Stimulated activated CD4-positive, alpha-beta T cell treated with anti-CD3 and anti-CD28 coated beads, Interleukin-15, amount 100 ng/mL, for 48 hours (primary cell): ENCODE measurements around the gene CX3CL1.
"Not testable (repeated sequence)": the region's sequence is repeated elsewhere in the genome, so short reads cannot be mapped to it uniquely, and the experiment has no call there.

Experiments
- DNase-seq, 2 donors: peaks; one replicate each; pipeline ENCODE4 v3.0.0-alpha.2; 2020; ENCODE audit warnings: low read depth in 2 of 2

CX3CL1 gene

DNA sequence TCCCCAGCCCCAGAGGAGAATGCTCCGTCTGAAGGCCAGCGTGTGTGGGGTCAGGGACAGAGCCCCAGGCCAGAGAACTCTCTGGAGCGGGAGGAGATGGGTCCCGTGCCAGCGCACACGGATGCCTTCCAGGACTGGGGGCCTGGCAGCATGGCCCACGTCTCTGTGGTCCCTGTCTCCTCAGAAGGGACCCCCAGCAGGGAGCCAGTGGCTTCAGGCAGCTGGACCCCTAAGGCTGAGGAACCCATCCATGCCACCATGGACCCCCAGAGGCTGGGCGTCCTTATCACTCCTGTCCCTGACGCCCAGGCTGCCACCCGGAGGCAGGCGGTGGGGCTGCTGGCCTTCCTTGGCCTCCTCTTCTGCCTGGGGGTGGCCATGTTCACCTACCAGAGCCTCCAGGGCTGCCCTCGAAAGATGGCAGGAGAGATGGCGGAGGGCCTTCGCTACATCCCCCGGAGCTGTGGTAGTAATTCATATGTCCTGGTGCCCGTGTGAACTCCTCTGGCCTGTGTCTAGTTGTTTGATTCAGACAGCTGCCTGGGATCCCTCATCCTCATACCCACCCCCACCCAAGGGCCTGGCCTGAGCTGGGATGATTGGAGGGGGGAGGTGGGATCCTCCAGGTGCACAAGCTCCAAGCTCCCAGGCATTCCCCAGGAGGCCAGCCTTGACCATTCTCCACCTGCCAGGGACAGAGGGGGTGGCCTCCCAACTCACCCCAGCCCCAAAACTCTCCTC, 10.4 kb downstream of the CX3CL1 start:
- no peak for DNase-seq

DNA sequence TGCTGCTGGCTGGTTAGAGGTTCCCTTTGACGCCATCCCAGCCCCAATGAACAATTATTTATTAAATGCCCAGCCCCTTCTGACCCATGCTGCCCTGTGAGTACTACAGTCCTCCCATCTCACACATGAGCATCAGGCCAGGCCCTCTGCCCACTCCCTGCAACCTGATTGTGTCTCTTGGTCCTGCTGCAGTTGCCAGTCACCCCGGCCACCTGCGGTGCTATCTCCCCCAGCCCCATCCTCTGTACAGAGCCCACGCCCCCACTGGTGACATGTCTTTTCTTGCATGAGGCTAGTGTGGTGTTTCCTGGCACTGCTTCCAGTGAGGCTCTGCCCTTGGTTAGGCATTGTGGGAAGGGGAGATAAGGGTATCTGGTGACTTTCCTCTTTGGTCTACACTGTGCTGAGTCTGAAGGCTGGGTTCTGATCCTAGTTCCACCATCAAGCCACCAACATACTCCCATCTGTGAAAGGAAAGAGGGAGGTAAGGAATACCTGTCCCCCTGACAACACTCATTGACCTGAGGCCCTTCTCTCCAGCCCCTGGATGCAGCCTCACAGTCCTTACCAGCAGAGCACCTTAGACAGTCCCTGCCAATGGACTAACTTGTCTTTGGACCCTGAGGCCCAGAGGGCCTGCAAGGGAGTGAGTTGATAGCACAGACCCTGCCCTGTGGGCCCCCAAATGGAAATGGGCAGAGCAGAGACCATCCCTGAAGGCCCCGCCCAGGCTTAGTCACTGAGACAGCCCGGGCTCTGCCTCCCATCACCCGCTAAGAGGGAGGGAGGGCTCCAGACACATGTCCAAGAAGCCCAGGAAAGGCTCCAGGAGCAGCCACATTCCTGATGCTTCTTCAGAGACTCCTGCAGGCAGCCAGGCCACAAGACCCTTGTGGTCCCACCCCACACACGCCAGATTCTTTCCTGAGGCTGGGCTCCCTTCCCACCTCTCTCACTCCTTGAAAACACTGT, 11.3 kb downstream of the CX3CL1 start:
- no peak for DNase-seq

DNA sequence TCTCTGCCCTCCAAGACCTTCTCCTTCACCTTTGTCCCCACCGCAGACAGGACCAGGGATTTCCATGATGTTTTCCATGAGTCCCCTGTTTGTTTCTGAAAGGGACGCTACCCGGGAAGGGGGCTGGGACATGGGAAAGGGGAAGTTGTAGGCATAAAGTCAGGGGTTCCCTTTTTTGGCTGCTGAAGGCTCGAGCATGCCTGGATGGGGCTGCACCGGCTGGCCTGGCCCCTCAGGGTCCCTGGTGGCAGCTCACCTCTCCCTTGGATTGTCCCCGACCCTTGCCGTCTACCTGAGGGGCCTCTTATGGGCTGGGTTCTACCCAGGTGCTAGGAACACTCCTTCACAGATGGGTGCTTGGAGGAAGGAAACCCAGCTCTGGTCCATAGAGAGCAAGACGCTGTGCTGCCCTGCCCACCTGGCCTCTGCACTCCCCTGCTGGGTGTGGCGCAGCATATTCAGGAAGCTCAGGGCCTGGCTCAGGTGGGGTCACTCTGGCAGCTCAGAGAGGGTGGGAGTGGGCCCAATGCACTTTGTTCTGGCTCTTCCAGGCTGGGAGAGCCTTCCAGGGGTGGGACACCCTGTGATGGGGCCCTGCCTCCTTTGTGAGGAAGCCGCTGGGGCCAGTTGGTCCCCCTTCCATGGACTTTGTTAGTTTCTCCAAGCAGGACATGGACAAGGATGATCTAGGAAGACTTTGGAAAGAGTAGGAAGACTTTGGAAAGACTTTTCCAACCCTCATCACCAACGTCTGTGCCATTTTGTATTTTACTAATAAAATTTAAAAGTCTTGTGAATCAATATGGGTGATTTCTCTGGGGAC, 12.2 kb downstream of the CX3CL1 start:
- DNase-seq, result no peak

DNA sequence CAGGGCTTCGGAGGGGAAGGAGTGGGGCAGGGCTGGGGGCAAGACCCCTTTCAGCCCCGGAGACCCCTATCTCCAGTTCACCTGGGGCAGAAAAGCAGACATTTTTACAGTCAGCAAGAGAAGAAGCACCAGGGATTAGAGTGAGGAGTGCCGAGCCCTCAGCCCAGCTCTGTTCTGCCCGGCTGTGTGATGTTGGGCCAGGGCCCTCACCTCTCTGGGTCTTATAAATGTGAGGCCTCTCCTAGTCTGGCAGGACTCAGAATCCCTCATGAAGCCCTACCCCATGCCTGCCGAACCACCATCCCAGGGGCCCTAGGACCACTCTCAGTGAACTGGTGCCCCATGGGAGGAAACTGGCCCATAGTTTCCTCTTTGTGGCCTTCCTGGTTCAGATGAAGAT, 12.8 kb downstream of the CX3CL1 start:
- no peak for DNase-seq

DNA sequence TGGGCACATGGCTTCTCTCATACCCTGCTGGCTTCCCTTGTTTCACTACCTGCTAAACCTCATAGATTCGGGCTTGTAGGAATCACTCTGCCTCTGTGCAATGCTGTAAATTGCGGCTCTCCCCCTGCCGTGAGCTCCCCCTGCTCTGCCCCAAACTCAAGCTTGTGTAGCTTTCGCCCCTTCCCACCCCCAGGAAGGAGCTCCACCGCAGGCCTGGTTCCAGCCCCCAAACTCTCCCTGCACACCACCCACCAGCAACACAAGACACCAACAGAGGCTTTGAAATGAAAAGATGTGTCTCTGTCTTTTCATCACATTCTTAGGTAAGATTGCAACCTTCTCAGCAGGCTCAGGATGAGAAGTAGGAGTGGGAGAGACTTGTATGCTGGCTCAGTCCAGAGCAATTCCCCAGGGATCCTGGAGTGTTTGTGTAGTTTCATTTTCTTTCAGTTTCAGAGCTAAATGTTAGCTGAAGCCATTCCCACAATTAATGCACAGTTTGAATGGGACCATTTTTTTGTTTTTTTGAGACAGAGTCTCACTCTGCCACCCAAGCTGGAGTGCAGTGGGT, 14.2 kb downstream of the CX3CL1 start:
- no peak for DNase-seq

DNA sequence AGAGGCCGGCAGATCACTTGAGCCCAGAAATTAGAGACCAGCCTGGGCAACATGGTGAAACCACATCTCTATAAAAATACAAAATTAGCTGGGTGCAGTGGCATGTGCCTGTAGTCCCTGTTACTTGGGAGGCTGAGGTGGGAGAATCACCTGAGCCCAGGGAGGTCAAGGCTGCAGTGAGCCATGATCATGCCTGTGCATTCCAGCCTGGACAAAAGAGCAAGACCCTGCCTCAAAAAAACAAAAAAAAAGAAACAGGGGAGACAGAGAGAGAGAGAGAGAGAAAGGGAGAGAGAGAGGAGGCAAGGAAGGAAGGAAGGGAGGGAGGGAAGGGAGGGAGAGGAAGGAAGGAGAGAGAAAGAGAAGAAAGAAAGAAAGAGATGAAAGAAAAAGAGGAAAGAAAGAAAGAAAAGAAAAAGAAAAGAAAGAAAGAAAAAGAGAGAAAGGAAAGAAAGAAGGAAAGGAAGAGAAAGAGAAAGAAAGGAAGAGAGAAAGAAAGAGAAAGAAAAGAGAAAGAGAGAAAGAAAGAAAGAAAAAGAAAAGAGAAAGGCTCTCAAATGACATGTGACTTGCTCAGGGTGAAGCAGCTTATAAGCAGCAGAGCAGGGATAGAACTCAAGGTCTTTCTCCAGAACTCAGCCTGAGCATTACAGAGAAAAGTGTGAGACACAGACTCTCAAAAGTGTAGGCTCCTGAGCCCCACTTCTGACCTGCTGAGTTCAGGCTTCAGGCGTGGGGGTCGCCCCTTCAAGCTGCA, 15.5 kb downstream of the CX3CL1 start:
- DNase-seq, result no peak

DNA sequence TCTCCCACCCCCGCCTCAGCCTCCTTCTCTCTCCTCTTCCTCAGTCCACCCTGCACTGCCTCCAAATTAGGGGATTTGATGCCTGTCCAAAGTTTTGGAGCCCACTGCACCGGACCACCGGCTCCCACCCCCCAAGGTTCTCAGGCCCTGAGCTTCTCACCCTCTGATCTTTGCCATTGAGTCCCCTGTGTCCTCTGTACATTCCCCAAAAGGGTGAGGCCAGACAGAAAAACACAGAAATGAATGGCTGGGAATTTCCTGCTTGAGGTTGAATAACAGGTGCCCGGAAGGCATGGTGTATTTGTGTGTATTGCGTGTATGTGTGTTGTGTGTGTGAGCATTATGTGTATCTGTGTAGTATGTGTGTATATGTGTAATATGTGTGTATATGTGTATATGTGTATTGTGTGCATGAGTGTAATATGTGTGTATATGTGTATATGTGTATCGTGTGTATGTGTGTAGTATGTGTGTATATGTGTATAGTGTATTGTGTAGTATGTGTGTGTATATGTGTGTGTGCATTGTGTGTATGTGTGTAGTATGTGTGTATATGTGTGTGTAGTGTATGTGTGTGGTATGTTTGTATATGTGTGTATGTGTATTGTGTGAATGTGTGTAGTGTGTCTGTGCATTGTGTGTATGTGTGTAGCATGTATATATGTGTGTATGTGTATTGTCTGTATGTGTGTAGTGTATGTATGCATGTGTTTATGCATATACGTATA, 16.2 kb downstream of the CX3CL1 start:
- no peak for DNase-seq

DNA sequence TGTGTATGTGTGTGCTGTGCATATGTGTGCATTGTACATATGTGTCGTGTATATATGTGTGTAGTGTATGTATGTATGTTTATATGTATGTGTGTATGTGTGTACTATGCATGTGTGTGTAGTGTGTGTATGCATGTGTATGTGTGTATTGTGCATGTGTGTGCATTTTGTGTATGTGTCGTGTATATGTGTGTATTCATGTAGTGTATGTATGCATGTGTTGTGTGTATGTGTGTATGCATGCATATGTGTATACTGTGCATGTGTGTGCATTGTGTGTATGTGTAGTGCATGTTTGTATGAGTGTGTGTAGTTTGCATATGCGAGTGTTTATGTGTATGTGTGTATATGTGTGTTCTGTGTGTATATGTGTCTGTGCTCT, 16.8 kb downstream of the CX3CL1 start:
- DNase-seq, result no peak

DNA sequence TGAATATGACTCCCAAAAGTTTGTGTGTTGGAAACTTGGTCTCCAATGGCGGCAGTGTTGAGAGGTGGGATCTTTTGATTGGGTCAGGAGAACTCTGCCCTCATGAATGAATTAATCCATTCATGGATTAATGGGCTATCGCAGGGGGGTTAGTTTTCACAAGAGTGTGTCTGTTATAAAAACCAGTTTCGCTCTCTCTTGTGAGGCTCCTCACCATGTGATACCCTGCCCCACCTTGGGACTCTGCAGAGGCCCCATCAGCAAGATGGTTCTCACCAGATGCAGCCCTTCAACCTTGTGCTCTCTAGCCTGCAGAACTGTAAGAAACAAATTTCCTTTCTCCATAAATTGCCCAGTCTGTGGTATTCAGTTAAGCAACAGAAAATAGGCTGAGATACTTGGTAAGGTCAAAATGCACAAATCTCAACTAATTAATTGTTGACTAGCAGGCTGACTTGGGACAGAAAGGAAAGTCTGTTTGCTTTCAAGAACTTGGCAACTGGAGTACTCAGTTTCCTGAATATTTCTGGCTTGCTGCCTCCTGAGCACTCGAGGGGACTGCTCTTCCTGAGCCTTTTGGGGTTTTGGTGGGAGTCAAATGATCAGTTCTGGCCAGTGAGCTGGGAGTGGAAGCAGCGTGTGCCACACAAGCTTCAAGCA, 18.5 kb downstream of the CX3CL1 start:
- no peak for DNase-seq

DNA sequence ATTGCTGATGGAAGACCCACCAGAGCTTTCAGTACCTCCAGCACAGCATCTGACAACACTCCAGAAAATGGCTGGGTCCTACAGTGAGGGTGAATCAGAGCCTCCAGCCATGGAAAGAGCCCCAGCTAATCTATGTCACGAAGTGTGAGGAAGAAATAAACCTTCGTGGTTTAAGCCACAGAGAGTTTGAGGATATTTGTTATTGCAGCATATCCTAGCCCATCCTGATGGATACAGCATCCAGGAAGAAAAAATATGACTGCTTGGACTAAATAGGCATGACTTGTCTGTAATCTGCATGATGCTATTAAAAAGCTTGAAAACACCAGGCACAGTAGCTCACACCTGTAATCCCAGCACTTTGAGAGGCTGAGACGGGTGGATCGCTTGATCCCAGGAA, 19.0 kb downstream of the CX3CL1 start:
- DNase-seq, result no peak

DNA sequence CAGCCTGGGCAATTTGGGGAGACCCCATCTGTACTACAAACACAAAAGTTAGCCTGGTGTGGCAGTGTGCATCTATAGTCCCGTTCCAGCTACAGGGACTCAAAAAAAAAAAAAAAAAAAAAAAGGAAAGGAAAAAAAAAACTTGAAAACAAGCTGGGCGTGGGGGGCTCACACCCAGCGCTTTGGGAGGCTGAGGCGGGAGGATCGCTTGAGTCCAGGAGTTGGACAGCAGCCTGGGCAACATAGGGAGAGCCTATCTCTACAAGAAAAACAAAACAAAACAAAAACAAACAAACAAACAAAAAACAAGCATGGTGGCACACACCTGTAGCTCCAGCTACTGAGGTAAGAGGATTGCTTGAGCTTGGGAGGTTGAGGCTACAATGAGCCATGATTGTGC, 19.4 kb downstream of the CX3CL1 start:
- no peak for DNase-seq

DNA sequence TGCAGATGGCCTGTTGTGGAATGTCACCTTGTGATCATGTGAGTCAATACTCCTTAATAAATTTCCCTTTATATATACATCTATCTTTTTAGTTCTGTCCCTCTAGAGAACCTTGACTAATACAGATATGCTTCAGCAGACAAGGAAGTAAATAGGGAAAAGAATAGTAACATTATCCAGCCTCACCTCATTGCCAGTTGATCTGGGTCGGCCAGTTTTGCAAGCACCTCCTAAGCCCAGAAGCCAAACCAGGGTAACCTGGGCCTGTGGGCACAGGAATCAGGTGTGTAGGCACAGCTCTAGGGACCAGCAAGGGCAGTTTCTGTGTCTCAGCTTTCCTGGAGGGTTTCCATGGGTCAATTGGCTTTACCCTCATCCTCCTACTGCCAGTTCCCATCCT, 20.4 kb downstream of the CX3CL1 start:
- DNase-seq, result no peak

DNA sequence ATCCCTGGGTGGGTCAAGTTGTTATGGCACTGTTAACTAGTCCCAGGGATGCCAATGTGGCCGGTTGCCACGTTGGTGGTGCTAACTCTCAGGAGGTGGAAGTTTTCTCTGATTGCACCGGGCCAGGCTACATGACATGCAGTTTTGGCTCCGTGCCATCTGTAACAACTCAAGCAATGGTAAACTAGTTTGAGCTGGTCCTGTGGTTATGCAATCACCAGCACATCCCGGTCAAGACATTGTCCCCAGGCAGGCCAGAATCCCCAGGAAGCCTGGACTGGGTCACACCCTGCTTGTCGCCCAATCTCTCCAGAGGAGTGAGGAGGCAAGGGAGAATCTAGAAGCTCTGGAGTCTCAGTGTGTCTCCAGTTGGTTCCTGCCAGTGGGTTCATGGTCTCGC, 22.2 kb downstream of the CX3CL1 start:
- DNase-seq, result no peak

DNA sequence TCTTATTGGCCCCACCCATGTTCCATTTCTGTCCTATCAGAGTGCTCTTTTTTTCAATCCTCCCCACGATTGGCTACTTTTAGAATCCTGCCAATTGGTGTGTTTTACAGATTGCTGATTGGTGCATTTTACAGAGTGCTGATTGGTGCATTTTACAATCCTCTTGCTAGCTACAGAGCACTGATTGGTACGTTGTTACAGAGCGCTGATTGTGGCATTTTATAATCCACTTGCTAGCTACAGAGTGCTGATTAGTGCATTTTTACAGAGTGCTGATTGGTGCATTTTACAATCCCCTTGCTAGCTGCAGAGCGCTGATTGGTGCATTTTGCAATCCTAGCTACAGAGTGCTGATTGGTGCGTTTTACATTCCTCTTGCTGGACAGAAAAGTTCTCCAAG, 22.7 kb downstream of the CX3CL1 start:
- DNase-seq, result no peak

DNA sequence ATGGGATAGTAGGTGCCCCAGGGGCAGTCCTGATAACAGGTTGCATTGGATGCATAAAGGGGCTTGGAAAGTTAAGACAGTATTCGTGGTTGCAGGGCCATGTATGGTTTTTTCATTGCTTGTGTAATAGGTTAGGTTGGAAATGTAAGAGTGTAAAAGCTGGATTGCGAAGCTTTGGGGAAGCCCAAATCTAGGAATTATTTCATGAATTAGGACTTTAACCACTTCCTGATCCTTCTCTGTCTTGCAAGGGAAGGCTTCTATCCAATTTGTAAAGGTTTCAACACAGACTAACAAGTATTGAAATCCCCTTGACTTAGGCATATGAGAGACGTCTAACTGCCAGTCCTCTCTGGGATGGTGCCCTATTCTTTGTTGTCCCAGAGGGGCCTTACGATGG, 24.5 kb downstream of the CX3CL1 start:
- DNase-seq, result no peak

DNA sequence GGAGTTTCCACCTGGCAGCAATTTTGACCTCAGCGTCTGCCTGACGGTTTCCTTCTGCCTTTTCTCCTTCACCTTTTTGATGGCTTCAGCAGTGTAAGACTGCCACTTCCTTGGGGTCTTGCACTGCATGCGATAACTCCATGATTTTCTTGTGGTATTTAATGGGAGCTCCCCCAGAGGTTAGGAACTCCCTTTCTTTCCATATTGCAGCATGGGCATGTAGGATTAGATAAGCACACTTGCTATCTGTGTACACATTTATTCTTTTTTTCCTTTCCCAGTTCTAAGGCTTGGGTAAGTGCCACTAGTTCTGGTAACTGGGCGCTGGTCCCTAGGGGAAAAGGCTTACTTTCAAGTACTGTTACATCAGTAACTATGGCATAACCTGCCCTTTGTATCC, 25.2 kb downstream of the CX3CL1 start:
- DNase-seq, result not testable (repeated sequence)

DNA sequence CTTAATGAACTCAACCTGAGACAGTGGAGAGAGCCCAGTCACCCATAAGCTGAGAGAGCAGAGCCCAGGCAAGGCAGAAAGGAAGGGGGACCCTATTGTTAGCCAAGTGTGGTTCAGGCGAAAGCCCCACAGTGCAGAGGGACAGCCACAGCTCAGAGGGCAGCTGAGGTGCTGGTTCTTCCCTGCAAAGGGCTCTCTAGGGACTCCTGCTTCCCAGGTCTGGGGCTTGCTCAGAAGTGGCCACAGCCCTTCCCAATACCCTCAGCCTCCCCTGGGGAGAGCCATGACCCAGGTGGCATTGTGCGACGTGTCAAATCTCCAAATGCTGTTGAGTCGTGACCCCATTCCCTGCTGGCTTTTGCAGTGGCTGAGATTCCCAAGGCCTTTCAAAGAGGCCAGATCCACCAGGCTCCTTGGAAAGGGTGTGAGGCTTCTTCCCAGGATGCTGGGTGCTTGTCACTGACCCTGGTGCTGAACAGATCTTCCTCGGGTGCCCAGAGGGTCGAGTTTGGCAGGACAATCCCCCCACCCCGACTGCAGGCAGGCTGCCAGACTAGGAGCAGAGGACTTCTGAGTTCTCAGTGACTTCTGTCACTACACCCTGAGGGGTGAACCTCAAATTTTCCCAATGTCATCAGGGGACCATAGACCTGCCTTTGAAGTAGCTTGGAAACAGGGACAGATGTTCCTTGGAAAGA, 29.8 kb downstream of the CX3CL1 start:
- no peak for DNase-seq

DNA sequence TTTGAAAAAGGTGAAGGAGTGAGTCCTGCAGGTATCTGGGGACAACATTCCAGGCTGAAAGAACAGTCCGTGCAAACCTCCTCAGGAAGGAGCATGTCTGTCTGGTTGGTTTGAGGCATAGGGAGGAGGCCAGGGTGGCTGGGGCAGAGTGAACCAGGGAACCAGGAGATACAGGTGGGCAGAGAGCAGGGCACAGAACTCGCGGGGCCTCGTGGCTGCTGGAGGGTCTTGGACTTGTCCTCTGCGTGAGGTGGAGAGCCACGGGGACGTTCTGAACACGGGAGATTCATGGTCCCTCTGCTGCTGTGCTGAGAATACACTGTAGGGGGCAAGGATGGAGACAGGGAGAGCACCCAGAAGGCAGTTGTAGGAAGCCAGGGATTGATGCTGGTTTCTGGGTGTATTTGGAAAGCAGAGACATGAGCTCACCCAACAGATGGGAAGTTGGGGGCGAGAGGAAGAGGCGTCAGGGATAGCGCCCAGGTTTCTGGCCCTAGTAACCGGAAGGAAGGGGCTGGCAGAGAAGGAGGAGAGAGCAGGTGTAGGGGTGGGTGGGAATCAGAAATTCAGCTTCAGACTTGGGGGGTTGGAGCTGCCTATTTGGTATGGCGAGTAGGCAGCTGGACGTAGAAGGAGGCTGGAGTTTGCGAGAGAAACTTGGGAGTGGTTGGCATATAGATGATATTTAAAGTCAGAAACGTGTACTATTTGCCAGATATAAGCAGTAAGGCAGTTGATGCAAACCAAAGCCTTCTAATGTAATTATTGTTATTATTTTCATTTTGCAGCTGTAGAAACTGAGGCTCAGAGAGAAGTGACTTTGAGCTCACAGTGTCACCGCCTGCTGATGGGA, 31.9 kb downstream of the CX3CL1 start, which contains the start of gene CCL17:
TSS of gene CCL17 (plus strand) at position 803 of the 853 bp plus-strand sequence. CDS start 9,166 bp downstream, outside the sequence.
- DNase-seq, result no peak
